Sigmoid colon (tissue), 4 donors: ENCODE measurements around the gene GMNC.

Experiments used
- CTCF ChIP-seq, 4 experiments: fragments of 450-650 bp in 3 of 4; fragments of 200-600 bp in 1 of 4; IDR thresholded peaks; one replicate each; pipeline ENCODE4 v1.5.1; 2016 to 2019; ENCODE audit warnings: antibody characterized with exemption in 4 of 4, mild to moderate bottlenecking in 3 of 4, moderate library complexity in 2 of 4
- EP300 ChIP-seq, 4 donors: sonication (generic); formaldehyde crosslinking; IDR thresholded peaks; one replicate each; pipeline ENCODE4 v1.6.1; 2017; ENCODE audit warnings: antibody characterized with exemption in 4 of 4
- POLR2A ChIP-seq, 2 donors: fragments of 450-650 bp; IDR thresholded peaks; one replicate each; pipeline ENCODE4 v1.6.1; 2016; ENCODE audit warnings: antibody characterized with exemption in 2 of 2, mild to moderate bottlenecking in 2 of 2, moderate library complexity in 2 of 2
- POLR2AphosphoS5 ChIP-seq, 4 donors: sonication (generic); formaldehyde crosslinking; IDR thresholded peaks; one replicate each; pipeline ENCODE4 v1.6.1; 2017; ENCODE audit warnings: antibody characterized with exemption in 4 of 4

DNA sequence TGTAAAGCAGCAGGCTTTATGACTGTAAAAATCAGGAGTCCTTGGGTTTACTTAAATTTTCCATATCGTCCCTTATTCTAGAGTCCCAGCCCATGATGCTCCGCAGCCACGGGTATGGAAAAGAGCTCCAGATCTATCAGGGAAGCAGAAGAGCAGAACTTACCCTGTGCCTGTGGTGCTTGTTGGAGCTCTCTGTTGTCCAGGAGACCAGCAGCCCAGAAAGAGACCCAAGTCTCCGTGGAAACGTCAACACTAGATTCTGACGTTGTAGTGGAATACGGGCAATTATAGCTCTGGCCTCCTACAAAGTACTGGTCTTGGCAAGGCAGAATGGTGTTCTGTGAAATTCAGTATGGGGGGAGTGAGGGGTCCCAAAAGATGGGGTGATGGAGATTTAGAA, 2.0 kb downstream of the GMNC start:
- TF ChIP-seq CTCF (IDR thresholded peaks at IDR 0.05), result no peak
- TF ChIP-seq EP300 (IDR thresholded peaks at IDR 0.05), result no peak
- no peak for TF ChIP-seq POLR2AphosphoS5 (IDR thresholded peaks at IDR 0.05)
- no peak for TF ChIP-seq POLR2A (IDR thresholded peaks at IDR 0.05)
